Lung (tissue), 12 donors: Measurements from ENCODE around the gene LIPI. TPM values are rescaled to one million over a fixed set of nuclear protein-coding genes. Genes with fewer than 3 reads are reported as not detected.
"Not testable (repeated sequence)": the region's sequence is repeated elsewhere in the genome, so short reads cannot be mapped to it uniquely, and the experiment has no call there.

Experiments used
- ATAC-seq: fragments of 200-7000 bp; cut with Tn5 transposase; one replicate; pipeline ENCODE4 v1.9.1; 2020; ENCODE audit warnings: moderate number of reproducible peaks; ENCODE audit not compliant: insufficient read depth, low FRiP score
- DNase-seq, 3 donors: peaks; one replicate each; pipeline ENCODE4 v3.0.0-alpha.2; 2013 to 2017
- H3K27ac ChIP-seq, 2 donors: one replicate each; pipeline ENCODE4 v1.5.1; 2013; ENCODE audit warnings: mild to moderate bottlenecking in 2 of 2, moderate library complexity in 2 of 2, control low read depth in 1 of 2, inconsistent platforms in 1 of 2, low read depth in 1 of 2, low read length in 1 of 2
- H3K27me3 ChIP-seq, 3 donors: one replicate each; pipeline ENCODE4 v1.5.1; 2013; ENCODE audit warnings: low read length in 2 of 3; ENCODE audit not compliant: control insufficient read depth in 3 of 3, insufficient read depth in 3 of 3
- H3K36me3 ChIP-seq, 4 donors: one replicate each; pipeline ENCODE4 v1.5.1; 2013; ENCODE audit warnings: low read length in 4 of 4, mild to moderate bottlenecking in 1 of 4, moderate library complexity in 1 of 4; ENCODE audit not compliant: control insufficient read depth in 4 of 4, insufficient read depth in 4 of 4
- H3K4me1 ChIP-seq, 5 donors: one replicate each; pipeline ENCODE4 v1.5.1; 2013; ENCODE audit warnings: low read length in 5 of 5, mild to moderate bottlenecking in 2 of 5, moderate library complexity in 1 of 5; ENCODE audit not compliant: control insufficient read depth in 5 of 5, insufficient read depth in 5 of 5
- H3K4me3 ChIP-seq: one replicate; pipeline ENCODE4 v1.5.1; 2013; ENCODE audit warnings: mild to moderate bottlenecking, control low read depth, moderate library complexity
- H3K9ac ChIP-seq, 2 donors: one replicate each; pipeline ENCODE4 v1.5.1; 2013; ENCODE audit warnings: low read length in 2 of 2, control low read depth in 1 of 2; ENCODE audit not compliant: insufficient read depth in 1 of 2
- H3K9me3 ChIP-seq, 4 donors: one replicate each; pipeline ENCODE4 v1.5.1; 2013; ENCODE audit warnings: low read length in 3 of 4, mild to moderate bottlenecking in 1 of 4, moderate library complexity in 1 of 4; ENCODE audit not compliant: control insufficient read depth in 4 of 4, insufficient read depth in 3 of 4
- WGBS, 2 donors: extraction: QIAGEN DNeasy Blood & Tissue Kit; methylation state at CpG; one replicate each; pipeline ENCODE4 v1.1.7; 2013; 5-methylcytosine and 5-hydroxymethylcytosine counted together
- polyA plus RNA-seq, 2 donors: library from polyadenylated mRNA; stranded (reverse); fragments of 200-250 nt; gene quantifications; one replicate each; pipeline ENCODE4 v1.2.1, GENCODE V29; 2013
- total RNA-seq, 2 donors: library from RNA; depleted of rRNA in 1 of 2; stranded (reverse); fragments of >200 nt in 1 of 2; gene quantifications; one replicate each; pipeline ENCODE4 v1.2.1, GENCODE V29; 2014 to 2021
- TF ChIP-seq, protein P1 (sequence below): IDR thresholded peaks from 2 replicates; pipeline ENCODE4 v1.5.1; 2012; ENCODE audit warnings: mild to moderate bottlenecking; ENCODE audit errors: control extremely low read depth, extremely low read depth
- donor health status: control.
- donor health status: control.
- donor health status: Bipolar disorder and iron deficiency.
- donor health status: healthy.
- donor health status: DM: yes; HTN: yes; CAD: no.

LIPI gene
- total and polyA plus RNA-seq, 4 donors, result not detected

- Histone ChIP-seq H3K9me3 (peaks cover 0 to 2% (median 0%) of the 10 kb centered on the region in 4 donors), H3K36me3 (peaks cover 0 to 4% (median 2%) of the 10 kb centered on the region in 4 donors), H3K9ac (no peak overlapping the region), H3K27ac (no peak overlapping the region), H3K4me3 (no peak overlapping the region), H3K27me3 (no peaks in the 10 kb centered on the region), H3K4me1 (no peaks in the 10 kb centered on the region)
- TF ChIP-seq, protein P1, sequence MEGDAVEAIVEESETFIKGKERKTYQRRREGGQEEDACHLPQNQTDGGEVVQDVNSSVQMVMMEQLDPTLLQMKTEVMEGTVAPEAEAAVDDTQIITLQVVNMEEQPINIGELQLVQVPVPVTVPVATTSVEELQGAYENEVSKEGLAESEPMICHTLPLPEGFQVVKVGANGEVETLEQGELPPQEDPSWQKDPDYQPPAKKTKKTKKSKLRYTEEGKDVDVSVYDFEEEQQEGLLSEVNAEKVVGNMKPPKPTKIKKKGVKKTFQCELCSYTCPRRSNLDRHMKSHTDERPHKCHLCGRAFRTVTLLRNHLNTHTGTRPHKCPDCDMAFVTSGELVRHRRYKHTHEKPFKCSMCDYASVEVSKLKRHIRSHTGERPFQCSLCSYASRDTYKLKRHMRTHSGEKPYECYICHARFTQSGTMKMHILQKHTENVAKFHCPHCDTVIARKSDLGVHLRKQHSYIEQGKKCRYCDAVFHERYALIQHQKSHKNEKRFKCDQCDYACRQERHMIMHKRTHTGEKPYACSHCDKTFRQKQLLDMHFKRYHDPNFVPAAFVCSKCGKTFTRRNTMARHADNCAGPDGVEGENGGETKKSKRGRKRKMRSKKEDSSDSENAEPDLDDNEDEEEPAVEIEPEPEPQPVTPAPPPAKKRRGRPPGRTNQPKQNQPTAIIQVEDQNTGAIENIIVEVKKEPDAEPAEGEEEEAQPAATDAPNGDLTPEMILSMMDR, result no peak
- DNase-seq, result no peak
- ATAC-seq, result no peak
- 98 to 99% methylated on average over 16 of the region's 16 CpGs for WGBS, 2 donors
Observed at GRCh38 chr21:14070968-14071367, 139.8 kb downstream of the LIPI start.

GRCh38 chr21:14070049-14070893 lies 140.5 kb downstream of the LIPI start:
- Histone ChIP-seq H3K9me3 (no peaks in the 10 kb centered on the region), H3K4me3 (no peak overlapping the region), H3K27ac (no peak overlapping the region), H3K4me1 (no peaks in the 10 kb centered on the region), H3K36me3 (peaks cover 0 to 3% (median 0%) of the 10 kb centered on the region in 4 donors), H3K9ac (no peak overlapping the region), H3K27me3 (no peaks in the 10 kb centered on the region)
- TF ChIP-seq, protein P1, result no peak
- WGBS, 2 donors, result 97 to 98% methylated on average over 44 to 46 of the region's 46 CpGs
- no peak for DNase-seq
- ATAC-seq, result no peak

- TF ChIP-seq, protein P1, result no peak
- Histone ChIP-seq H3K9me3 (peaks cover 0 to 5% (median 0%) of the 10 kb centered on the region in 4 donors), H3K4me1 (no peaks in the 10 kb centered on the region), H3K4me3 (no peak overlapping the region), H3K27ac (no peak overlapping the region), H3K27me3 (no peaks in the 10 kb centered on the region), H3K36me3 (no peaks in the 10 kb centered on the region), H3K9ac (no peak overlapping the region)
- ATAC-seq (no peak), DNase-seq (no peak)
- 84 to 94% methylated on average over 29 of the region's 29 CpGs for WGBS, 2 donors
Observed at GRCh38 chr21:14064296-14064645, 146.5 kb downstream of the LIPI start.

DNA sequence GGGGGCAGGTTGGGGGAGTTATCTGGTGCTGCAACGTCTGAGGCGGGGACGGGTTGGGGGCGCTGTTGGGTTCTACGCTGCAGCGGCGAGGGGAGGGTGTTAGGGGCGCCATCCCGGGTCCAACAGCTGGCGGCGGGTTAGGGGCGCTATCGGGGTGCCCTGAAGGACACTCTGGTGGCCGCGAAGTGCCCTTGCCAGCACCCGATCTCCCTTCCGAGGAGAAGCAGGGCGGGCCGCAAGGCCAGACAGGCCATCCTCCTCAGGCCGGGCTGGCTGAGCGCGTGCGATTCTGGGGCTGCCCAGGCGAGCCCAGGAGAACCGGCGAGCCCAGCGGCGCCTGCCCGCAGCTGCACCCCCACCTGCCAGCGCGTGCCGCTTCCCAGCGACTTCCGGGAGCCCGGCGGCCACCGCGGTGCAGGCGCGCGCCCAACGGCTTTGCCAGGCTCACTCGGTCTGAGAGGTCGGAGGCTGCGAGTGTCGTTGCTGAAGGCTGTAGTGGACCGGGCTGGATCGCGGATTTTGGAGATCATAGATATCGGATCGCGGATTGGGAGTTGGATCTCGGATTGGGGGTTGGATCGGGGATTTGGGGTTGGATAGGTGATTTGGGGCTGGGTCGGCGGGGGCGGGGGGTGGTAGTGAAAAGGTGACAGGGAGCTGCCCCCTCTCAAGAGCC lies 147.0 kb downstream of the LIPI start:
- WGBS, 2 donors, result 88 to 95% methylated on average over 55 to 57 of the region's 57 CpGs
- H3K4me1 ChIP-seq, H3K9me3 ChIP-seq, DNase-seq, H3K27ac ChIP-seq, H3K36me3 ChIP-seq, H3K27me3 ChIP-seq, H3K4me3 ChIP-seq, H3K9ac ChIP-seq: not testable (repeated sequence)
- ATAC-seq, result peak; percentile 14

DNA sequence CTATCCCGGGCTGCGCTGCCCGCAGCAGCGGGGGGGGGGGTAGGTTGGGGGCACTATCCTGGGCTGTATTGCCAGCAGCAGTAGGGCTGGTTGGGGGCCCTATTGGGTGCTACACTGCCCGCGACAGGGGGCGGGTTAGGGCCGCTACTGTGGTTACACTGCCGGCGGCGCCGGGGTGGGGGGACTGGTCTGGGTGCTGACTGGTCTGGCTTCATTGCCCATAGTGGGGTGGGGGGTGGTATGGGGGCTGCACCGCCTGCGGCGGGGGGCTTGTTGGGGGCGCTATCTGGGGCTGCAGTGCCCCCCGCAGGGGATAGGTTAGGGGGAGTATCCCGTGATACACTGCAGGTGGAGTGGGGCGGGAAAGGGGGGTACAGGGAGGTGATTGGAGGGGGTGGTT lies 148.1 kb downstream of the LIPI start:
- WGBS, 2 donors, result 94 to 98% methylated on average over 13 to 19 of the region's 19 CpGs
- H3K4me1 ChIP-seq, H3K9me3 ChIP-seq, H3K27ac ChIP-seq, ATAC-seq, DNase-seq, H3K4me3 ChIP-seq, H3K36me3 ChIP-seq, H3K27me3 ChIP-seq, H3K9ac ChIP-seq: not testable (repeated sequence)

GRCh38 chr21:14061820-14062219 lies 148.9 kb downstream of the LIPI start:
- DNase-seq, H3K27me3 ChIP-seq, H3K4me1 ChIP-seq, ATAC-seq, H3K27ac ChIP-seq, H3K4me3 ChIP-seq, H3K9ac ChIP-seq, H3K9me3 ChIP-seq, H3K36me3 ChIP-seq: not testable (repeated sequence)
- 95 to 96% methylated on average over 10 of the region's 10 CpGs for WGBS, 2 donors
